Measurements from ENCODE around the gene UCN.

UCN gene

GRCh38 chr2:27261241-27261925, 46.9 kb downstream of the UCN start:
- no peak for DNase-seq (ENCODE audit: low read depth)

- no peak for DNase-seq (ENCODE audit: low read depth)
Observed at GRCh38 chr2:27258051-27258450, 50.2 kb downstream of the UCN start.

All from stimulated activated CD8-positive, alpha-beta memory T cell treated with anti-CD3 and anti-CD28 coated beads, Interleukin-4, amount 100 ng/mL, for 24 hours (primary cell).